HFF-Myc (cell line): ENCODE measurements around the gene CKB.

ENCODE experiments used
- DNase-seq: peaks from one replicate; pipeline ENCODE4 v3.0.0-alpha.2; 2011; ENCODE audit warnings: low read depth; ENCODE audit errors: extremely low read depth
- H3K4me3 ChIP-seq: replicated peaks from 2 replicates; pipeline ENCODE4 v1.5.1; 2011; ENCODE audit warnings: low read depth, mild to moderate bottlenecking, control low read depth, low read length
- TF ChIP-seq, protein P1 (sequence below): IDR thresholded peaks from 2 replicates; pipeline ENCODE4 v1.5.1; 2012; ENCODE audit warnings: mild to moderate bottlenecking, low read depth, low read length, control low read depth; ENCODE audit errors: missing control alignments

Gene CKB

DNA sequence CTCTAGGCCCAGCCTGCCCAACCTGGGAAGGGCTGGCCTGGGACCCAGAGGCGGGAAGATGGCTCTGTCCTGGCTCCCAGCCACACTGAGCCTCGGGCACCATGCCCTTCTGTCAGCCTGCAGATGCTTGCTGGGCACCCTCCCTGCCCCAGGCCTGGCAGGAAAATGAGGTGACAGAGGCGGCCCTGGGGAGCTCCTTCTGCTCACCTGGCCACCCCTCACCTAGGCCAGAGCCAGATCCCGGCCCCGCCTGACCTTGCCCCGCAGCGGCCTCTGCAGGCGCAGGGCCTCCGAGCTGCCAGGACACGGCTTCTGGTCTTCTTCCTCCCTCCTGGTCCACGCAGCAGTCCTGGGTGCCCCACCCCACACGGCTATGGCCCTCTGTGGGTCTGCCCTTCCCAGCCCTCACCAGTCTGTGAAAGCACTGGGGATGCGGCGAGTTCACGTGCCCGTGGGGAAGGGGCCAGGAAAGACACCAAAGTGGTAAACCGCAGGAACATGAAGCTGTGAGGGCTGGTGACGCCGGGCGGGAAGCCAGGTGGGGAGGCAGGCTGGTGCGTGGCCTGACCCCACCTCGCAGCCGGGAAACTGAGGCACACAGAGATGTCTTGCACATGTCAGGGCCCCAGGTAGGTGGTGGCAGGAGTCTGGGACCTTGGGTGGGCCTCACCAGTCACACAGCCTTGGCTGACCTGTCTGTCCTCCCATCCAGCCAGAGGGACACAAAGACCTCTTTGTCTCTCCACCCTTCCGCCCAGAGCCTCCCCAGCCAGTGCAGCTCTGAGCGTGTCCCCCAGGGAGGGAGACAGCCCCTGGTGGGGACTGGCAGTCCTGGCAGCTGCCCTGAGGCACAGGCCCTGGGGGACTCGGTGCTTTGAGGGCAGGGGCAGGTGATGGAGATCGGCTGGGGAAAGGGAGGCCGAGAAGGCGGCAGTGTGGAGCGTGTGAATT lies 27.0 kb upstream of the CKB start:
- H3K4me3 ChIP-seq, result no peak overlapping the region
- no peak for DNase-seq

DNA sequence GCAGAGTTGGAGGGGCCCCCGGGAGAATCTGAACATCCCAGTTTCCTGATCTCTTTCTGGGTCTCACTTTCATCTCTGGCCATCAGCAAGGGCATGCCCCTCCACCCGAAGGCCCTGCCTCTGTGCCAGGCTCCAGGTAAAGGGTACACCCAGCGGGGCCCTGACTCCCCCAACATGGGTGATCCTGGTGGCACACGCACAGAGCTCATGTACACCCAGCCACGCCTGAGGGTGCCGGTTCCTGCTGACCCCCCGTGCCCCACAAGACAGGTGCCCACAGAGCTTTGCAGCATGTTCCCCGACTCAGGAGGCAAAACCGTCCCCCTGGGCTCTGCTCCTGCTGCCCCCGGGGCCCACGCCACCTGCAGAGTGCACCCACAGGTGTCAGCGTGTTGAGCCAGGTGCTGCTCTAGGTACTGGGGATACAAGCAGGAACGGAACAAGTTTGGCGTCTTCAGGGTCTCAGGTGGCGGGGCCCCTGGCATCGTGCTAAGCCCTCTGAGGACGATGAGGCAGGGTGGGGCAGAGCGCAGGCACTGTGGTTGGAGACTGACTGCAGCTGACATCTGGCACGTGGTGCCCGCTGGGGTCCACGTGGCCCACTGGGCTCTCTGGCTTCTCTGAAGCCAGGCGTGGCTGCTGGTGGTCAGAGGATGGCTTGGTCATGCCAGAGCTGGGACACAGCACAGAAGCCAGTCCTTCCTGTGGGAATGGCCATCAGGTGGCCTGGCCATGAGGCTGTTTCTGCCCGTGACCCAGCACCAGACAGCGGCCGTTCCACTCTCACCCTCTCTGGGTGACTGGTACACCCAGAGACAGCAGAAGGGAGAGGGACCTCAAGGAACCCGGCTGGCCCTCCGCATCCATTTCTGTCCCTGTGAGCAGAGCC lies 26.1 kb upstream of the CKB start:
- H3K4me3 ChIP-seq, result no peak overlapping the region
- DNase-seq, result no peak
- TF ChIP-seq, protein P1, sequence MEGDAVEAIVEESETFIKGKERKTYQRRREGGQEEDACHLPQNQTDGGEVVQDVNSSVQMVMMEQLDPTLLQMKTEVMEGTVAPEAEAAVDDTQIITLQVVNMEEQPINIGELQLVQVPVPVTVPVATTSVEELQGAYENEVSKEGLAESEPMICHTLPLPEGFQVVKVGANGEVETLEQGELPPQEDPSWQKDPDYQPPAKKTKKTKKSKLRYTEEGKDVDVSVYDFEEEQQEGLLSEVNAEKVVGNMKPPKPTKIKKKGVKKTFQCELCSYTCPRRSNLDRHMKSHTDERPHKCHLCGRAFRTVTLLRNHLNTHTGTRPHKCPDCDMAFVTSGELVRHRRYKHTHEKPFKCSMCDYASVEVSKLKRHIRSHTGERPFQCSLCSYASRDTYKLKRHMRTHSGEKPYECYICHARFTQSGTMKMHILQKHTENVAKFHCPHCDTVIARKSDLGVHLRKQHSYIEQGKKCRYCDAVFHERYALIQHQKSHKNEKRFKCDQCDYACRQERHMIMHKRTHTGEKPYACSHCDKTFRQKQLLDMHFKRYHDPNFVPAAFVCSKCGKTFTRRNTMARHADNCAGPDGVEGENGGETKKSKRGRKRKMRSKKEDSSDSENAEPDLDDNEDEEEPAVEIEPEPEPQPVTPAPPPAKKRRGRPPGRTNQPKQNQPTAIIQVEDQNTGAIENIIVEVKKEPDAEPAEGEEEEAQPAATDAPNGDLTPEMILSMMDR, result no peak

More for the DNA sequence above, 27.0 kb upstream of the CKB start:
- TF ChIP-seq, protein P1, result no peak

DNA sequence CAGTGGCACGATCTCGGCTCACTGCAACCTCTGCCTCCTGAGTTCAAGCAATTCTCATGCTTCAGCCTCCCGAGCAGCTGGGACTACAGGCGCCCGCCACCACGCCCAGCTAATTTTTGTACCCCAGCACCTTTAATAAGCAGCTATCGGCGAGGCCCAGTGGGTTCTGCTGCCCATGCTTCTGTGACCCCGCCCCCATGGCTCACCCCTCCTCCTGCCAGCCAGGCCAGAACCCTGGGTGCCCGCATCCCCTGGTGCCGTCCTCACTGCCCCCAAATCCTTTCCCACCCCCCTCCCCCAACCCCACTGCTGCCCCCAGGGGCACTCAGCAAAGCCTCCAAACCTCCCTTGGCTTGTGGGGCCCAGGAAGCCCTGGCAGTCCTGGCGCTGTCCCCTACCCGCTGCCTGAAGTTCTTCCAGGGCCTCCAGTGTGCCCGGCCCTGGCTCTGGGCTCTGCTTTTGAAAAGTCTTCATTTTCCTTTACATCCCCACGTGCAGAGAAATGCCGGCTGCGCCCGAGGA lies 25.4 kb upstream of the CKB start:
- TF ChIP-seq, protein P1, result no peak
- H3K4me3 ChIP-seq, result no peak overlapping the region
- DNase-seq, result no peak

DNA sequence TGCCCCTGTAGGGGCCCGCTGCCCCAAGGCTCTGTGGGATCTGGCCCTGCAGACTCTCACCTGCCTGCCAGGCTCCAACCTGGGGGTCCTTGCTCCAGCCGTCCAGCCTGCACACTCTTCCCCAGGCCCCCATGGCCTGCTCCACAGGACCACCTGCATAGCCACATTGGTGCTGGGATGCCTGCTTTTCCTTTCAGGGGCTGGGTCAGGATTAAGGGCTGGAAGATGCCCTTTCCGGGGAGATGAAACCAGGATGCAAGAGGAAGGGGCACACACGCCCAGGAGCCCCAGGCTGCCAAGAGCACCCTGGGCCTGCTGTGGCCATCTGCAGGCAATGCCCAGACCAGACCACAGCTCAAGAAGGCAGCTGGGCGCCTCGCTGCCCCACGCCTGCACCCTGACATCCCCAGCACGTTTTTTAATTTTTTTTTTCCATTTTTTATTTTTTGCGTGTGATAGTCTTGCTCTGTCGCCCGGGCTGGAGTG lies 24.9 kb upstream of the CKB start:
- no peak overlapping the region for H3K4me3 ChIP-seq
- TF ChIP-seq, protein P1, result no peak
- no peak for DNase-seq

DNA sequence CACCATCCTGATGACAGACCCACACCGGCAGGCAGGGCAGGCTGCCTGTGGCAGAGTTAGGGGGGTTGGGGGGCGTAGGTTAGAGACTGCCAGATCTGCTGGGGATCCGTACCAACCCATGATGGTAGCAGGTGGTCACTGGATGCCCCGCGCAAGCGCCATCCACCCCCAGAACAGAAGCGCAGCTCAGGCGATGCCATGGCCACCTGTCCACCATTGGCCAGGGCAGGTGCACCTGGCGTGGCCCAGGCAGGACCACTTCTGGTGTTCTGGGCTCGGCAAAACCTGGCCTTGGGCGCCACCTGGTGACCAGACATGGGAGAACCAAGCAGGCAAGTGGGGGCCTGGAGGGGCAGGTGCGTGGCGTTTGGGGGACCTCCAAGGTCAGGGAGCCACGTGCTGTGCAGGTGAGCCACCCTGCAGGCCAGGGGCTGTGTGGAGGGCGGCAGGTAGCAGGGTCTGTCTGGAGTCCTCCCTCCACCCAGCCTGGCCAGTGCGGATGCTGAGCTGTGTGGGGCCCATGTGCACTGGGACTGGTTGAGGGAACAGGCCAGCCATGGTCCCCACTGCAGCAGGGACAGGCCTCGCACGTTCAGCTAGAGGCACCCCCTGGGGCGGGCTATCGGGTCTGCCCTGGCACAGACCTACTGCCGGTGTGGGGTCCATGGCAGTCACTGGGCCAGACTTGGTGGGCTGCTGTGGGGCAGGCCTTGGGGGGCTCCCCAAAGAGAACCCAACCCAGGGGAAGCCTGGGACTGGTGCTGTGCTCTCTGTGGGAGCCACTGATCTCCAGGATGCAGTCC lies 24.2 kb upstream of the CKB start:
- no peak for DNase-seq
- TF ChIP-seq, protein P1, result peak; percentile 81
- H3K4me3 ChIP-seq, result no peak overlapping the region
